AG09309 (cell line): ENCODE measurements around the gene SSTR3.

Experiments used
- DNase-seq: peaks from one replicate; pipeline ENCODE4 v3.0.0-alpha.2; 2010; ENCODE audit warnings: low read depth
- H3K4me3 ChIP-seq: 2 replicates; pipeline ENCODE4 v1.5.1; 2011; ENCODE audit warnings: mild to moderate bottlenecking, low read depth, low read length, moderate library complexity; ENCODE audit not compliant: control insufficient read depth
- TF ChIP-seq, protein P1 (sequence below): IDR thresholded peaks from 2 replicates; pipeline ENCODE4 v1.5.1; 2011; ENCODE audit warnings: mild to moderate bottlenecking, low read depth, low read length, inconsistent platforms; ENCODE audit not compliant: insufficient read depth, control insufficient read depth; ENCODE audit errors: missing control alignments

SSTR3 gene

DNA sequence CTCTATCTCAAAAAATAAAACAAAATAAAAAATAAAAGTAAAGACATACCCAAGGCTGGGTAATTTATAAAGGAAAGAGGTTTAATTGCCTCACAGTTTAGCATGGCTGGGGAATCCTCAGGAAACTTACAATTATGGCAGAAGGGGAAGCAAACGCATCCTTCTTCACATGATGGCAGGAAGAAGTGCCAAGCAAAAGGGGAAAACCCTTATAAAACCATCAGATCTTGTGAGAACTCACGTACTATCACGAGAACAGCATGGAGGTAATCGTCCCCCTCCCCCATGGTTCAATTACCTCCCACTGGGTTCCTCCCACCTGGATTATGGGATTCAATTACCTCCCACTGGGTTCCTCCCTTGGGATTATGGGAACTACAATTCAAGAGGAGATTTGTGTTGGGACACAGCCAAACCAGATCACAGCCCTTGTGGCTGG, 8.3 kb upstream of the SSTR3 start:
- H3K4me3 ChIP-seq: no peak overlapping the region

DNA sequence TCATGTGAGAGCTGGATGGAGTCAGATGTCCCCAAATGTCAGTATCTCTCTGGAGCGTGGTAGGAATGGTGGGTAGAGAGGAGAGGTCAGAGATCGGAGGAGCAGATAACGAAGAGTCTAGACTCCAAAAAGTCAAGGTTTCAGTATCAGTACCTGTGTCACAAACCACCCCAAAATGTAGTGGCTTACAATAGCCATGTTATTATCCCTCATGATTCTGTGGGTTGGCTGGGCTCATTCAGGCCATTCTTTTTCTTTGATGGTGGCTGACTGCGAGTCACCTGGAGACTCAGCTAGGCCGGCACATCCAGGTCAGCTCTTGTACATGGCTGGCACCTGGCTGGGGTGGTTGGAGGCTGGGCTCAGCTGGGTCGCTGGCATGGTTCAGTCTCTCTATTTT, 7.3 kb upstream of the SSTR3 start:
- DNase-seq: no peak
- no peak overlapping the region for H3K4me3 ChIP-seq
- TF ChIP-seq, protein P1, sequence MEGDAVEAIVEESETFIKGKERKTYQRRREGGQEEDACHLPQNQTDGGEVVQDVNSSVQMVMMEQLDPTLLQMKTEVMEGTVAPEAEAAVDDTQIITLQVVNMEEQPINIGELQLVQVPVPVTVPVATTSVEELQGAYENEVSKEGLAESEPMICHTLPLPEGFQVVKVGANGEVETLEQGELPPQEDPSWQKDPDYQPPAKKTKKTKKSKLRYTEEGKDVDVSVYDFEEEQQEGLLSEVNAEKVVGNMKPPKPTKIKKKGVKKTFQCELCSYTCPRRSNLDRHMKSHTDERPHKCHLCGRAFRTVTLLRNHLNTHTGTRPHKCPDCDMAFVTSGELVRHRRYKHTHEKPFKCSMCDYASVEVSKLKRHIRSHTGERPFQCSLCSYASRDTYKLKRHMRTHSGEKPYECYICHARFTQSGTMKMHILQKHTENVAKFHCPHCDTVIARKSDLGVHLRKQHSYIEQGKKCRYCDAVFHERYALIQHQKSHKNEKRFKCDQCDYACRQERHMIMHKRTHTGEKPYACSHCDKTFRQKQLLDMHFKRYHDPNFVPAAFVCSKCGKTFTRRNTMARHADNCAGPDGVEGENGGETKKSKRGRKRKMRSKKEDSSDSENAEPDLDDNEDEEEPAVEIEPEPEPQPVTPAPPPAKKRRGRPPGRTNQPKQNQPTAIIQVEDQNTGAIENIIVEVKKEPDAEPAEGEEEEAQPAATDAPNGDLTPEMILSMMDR: no peak

More for the DNA sequence above, 8.3 kb upstream of the SSTR3 start:
- no peak for DNase-seq
- TF ChIP-seq, protein P1: no peak

DNA sequence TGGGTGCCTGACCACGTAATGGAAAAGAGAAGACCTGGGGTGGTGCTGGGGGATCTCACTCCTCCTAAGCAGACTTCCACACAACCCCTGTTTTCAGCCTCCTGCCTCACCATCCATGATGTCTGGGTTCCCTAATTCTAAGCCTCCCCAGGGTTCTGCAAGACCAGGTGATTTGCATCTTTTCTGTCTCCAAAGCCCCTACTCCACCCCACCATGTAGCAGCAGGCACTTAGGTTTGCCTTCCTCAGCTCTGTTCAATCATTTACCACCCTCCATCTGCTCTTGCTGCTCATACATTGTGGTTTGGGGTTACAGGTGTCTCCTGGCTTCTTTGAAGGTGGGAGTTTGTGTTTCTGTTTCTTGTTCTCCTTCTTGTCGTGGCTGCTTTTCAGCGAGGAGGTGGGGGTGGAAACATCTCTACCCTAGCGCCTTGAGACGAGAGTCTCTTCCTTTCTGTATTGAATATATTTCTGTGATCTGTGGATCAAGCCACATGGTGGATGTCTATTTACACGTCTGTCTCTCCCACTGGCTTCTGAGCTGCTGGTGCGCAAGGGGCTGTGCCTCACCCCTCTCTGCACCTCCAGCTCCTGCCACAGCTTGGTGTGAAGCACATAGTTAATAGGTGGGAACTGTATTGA, 6.6 kb upstream of the SSTR3 start:
- no peak for DNase-seq
- TF ChIP-seq, protein P1: no peak
- no peak overlapping the region for H3K4me3 ChIP-seq

DNA sequence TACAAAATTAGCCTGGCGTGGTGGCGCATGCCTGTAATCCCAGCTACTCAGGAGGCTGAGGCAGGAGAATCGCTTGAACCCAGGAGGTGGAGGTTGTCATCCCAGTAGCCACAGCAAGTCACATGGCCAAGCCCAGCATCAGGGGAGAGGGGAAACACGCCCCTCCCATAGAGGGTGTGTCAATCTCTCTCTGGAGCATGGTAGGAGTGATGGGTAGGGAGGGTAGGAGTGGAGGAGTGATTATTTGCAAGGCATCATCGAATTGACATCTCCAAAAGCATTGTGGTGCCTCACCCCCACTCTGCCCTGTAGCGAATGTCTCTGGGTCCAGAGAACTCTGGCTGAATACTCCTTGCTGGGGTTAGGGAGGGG, 6.1 kb upstream of the SSTR3 start:
- H3K4me3 ChIP-seq: no peak overlapping the region
- TF ChIP-seq, protein P1: no peak
- DNase-seq: no peak

DNA sequence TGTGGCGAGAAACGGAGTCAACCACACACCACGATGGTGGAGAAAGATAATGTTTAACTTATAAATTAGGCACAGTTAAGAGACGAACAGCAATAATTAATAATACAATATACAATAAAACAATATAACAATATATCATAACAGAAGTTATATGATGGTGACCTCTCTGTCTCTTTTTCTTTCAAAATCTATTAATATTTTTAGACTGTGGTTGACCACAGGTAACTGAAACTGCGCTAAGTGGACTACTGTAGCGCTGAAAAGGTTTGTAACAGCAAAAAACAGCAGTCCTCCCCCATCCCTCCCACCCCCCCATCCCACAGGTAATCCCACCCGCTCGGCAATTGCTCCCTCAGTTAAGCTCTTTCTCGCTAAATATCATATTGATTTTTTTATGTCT, 3.6 kb upstream of the SSTR3 start:
- H3K4me3 ChIP-seq: no peak overlapping the region
- no peak for DNase-seq
- TF ChIP-seq, protein P1: no peak

DNA sequence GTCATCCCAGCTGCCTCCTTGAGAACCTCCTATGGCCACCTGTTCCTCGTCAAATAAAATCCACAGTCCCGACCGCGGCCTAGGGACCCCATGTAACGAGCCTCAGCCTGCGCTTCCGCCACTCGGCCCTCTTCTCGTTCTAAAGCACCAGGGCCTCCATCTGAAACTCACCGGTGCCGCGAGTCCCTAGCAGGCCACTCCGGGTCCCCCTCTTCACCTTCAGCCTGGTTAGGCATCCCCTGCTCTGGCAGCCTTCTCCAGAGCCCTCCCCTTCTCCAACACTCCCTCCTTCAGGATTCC, 2.4 kb upstream of the SSTR3 start:
- TF ChIP-seq, protein P1: no peak
- H3K4me3 ChIP-seq: no peak overlapping the region
- no peak for DNase-seq
